Measurements from ENCODE around the gene POLD4.

Gene POLD4

DNA sequence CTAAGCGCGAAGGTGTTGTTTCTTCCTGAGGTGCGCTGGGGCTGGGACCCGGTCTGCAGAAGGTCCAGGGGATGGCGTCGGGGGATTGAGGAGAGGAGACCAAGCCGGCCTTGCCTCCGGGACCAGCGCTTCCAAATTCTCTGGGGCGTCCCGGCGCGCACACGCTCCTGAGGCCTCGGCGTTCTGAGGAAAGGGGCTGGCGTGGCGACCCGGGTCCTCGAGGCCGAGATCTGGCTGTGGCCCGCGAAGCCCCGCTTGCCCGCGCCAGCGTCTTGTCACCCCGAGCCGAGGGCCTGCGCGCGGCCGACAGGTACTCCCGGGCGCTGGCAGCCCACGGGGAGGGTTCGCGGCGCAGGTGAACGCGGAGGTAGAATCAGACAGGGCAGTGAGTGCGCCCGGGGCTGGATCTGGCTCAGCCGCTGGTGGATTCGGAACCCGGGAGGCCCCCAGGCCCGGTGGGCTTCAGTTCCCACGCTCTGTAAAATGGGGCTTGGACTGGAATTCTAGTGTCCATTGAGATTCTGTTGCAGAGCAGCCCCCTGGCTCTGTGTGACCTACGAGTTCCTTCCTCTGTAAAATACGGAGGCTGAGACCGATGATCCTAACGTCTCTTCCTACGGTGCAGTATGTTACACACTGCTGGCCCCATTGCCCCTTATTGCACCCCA is 35.3 kb downstream of the POLD4 start:
- no peak for DNase-seq (ENCODE audit: low read depth in 2 of 3, low spot score in 1 of 3)

GRCh38 chr11:67317205-67317887 is 36.0 kb downstream of the POLD4 start:
- DNase-seq (ENCODE audit: low read depth in 2 of 3, low spot score in 1 of 3) = peak; percentile 97 to 99 (median 97)

DNA sequence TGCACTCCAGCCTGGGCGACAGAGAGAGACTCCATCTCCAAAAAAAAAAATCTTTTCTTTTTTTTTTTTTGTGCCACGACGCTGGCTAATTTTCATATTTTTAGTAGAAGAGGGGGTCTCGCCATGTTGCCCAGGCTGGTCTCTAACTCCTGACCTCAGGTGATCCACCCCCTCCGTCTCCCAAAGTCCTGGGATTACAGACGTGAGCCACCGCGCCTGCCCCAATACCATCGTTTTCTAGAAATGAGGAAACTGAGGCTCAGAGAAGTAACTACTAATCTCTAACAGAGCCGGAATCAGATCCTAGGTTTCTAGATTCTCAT is 36.5 kb downstream of the POLD4 start:
- no peak for DNase-seq (ENCODE audit: low read depth in 2 of 3, low spot score in 1 of 3)

DNA sequence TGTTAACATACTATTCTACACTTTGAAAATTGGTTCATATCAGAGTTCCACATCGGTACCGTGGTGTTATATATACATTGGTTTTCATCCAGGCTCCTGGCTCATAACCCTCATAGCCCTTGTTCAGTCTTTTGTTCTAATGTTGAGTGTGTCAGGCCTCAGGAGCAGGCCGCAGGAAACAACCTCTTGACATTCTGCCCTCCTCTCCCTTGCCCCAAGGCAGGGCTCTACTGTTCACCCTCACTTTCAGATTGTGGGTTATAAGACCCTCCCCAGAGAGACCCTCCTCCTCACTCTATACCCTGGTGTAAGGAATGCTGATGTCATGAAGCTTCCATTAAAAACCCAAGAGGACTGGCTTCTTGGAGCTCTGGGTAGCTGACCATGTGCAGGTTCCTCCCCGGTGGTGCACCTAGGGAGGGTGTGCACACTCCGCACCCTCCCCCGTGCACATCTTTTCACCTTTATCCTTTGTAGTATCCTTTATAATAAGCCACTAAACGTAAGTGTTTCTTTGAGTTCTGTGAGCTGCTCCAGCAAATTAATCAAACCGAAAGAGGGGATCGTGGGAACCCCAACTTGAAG is 37.9 kb downstream of the POLD4 start:
- DNase-seq (ENCODE audit: low read depth in 2 of 3, low spot score in 1 of 3) = no peak

DNA sequence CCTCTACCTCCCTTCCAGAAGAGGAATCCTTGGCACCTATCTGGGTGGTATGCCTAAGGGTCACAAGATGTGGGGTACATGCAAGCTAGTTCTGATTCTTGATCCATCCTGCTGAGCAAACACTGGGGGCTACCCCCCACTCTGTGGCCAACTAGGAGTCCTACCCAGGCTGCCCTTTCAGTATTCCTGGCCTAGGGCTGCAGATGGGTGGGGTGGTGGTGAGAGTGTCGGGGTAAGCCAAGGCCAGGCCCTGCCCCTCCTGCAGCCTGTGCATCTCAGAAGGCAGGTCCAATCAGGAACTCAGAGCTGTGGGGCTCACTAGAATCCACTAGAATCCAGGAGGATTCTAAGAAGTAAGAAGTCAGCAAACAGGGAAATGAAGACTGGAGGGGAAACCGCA is 39.1 kb downstream of the POLD4 start:
- DNase-seq (ENCODE audit: low read depth in 2 of 3, low spot score in 1 of 3) = no peak

DNA sequence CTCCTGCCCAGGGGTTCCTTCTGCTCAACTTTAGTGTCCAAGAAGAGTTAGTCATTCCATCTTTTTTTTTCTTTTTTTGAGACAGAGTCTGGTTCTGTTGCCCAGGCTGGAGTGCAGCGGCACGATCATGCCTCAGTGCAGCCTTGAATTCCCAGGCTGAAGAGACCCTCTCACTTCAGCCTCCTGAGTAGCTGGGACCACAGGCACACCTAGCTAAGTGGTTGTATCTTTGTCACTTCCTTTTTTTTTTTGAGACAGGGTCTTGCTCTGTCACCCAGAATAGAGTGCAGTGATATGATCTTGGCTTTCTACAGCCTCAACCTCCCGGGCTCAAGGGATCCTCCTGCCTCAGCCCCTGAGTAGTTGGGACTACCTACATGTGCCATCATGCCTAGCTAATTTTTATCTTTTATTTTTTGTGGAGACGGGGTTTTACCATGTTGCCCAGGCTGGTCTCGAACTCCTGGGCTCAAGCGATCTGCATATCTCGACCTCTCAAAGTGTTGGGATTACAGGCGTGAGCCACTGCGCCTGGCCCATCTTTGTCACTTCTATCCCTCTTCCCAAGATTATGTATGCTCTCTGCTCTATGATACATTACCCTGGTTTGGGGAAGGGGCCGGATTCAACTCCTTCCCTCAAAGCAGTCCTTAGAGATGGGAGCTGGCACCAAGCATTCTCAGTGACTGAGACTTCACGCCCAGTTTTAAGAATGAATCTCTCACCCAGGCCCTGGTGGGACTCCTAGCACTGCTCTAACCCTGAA is 40.0 kb downstream of the POLD4 start:
- no peak for DNase-seq (ENCODE audit: low read depth in 2 of 3, low spot score in 1 of 3)

DNA sequence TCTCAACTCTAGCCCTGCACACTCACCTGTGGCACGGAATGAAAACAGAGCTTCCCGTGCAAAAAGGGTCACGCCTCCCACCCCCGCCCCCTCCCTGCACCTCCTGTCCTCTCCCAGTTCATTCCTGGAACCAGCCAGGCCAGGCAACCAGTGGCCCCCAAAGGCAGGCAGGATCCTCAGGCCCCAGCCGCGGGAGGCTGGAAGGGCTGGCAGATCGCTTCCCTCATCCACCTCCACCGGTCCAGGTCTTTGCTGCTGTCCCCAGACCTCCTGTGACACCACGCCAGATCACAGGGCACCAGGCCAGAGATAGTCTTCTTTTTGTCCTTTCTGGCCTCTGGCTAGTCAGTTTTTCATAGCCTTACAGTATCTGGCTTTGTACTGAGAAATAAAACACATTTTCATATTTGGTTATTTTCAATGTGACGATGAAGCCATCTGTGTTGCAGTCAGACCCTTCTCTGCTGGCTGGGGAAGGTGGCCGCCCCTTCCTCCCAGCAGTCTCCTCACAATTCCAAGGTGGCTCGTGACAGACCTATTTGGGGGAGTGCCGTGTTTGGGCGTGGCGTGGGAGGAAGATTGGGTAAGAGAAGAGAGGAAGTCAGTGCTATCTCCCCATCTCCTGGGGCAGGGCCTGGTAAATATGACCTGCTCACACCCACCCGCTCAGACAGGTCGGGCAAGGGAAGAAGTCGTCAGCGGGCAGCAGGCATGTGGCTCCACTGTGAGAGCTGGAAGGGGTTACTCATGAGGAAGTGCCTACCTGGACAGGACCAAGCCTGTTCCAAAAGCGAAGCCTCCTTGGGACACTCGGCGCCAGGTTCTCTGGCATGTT is 40.9 kb downstream of the POLD4 start:
- DNase-seq (ENCODE audit: low read depth in 2 of 3, low spot score in 1 of 3) = no peak

- DNase-seq (ENCODE audit: low read depth in 2 of 3, low spot score in 1 of 3) = no peak
Observed at GRCh38 chr11:67311556-67312082, 41.7 kb downstream of the POLD4 start.

GRCh38 chr11:67311051-67311555 is 42.2 kb downstream of the POLD4 start:
- DNase-seq (ENCODE audit: low read depth in 2 of 3, low spot score in 1 of 3) = no peak

DNA sequence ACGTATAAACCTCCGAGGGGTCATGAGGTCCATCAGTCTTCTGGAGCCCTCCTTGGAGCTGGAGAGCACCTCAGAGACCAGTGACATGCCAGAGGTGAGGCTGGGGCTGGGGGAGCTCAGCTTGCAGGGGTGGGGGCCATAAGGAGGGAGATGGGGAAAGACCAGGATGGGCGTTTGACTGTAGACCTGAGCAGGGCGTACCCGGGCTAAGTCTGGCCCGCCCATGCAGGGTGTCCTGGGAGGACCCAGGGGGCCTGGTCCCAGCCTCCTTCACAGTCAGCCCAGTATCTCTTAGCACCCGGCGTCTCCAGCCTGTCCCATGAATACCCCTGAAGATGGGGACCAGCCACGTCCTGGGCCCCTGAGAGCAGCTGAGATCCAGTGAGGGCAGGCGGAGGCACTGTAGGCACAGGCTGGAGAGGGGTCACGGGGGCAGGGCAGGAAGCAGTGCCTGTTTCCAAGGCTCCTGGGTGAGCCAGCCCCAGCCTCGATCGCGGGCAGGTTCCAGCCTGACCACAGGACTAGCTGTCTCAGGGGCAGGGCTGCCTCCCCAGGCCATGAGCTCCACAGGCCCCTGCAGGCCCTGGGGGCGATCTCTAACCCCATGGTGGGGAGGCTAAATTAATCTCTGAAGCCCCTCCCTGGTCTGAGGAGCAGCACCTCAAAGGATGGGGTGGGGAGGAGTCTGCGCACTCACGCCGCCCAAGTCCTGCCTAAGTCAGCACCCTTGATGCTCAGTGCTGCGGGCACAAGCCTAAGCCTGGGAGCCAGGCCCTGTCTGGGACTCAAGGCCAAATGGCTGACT is 42.9 kb downstream of the POLD4 start:
- DNase-seq (ENCODE audit: low read depth in 2 of 3, low spot score in 1 of 3) = no peak

DNA sequence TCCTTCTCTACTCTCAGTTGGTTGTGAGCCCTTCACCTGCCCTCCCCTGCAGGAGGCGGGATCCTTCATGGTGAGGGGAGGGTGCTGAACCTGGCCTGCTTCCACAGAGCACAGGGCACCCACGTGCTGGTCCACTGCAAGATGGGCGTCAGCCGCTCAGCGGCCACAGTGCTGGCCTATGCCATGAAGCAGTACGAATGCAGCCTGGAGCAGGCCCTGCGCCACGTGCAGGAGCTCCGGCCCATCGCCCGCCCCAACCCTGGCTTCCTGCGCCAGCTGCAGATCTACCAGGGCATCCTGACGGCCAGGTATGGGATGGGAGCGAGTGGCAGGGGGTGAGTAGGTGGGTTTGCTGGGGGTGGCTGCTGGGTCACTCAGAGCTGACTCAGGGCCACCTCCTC is 43.7 kb downstream of the POLD4 start:
- no peak for DNase-seq (ENCODE audit: low read depth in 2 of 3, low spot score in 1 of 3)

DNA sequence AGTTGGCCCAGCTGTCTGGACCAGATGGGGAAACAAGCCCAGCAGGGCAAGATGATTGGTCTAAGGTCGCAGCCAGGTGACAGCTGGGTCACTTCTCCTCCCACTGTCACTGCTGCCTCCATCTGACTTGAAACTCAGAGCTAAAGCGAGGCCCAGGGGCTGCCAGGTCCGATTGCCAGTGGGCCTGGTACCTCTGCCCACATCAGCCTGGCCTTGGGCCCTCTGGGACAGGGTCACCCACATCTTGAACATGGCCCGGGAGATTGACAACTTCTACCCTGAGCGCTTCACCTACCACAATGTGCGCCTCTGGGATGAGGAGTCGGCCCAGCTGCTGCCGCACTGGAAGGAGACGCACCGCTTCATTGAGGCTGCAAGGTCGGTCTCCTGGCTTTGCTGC is 44.2 kb downstream of the POLD4 start:
- no peak for DNase-seq (ENCODE audit: low read depth in 2 of 3, low spot score in 1 of 3)

- no peak for DNase-seq (ENCODE audit: low read depth in 2 of 3, low spot score in 1 of 3)
Observed at GRCh38 chr11:67308031-67308866, 45.1 kb downstream of the POLD4 start.

- no peak for DNase-seq (ENCODE audit: low read depth in 2 of 3, low spot score in 1 of 3)
Observed at GRCh38 chr11:67307545-67308001, 45.8 kb downstream of the POLD4 start.

DNA sequence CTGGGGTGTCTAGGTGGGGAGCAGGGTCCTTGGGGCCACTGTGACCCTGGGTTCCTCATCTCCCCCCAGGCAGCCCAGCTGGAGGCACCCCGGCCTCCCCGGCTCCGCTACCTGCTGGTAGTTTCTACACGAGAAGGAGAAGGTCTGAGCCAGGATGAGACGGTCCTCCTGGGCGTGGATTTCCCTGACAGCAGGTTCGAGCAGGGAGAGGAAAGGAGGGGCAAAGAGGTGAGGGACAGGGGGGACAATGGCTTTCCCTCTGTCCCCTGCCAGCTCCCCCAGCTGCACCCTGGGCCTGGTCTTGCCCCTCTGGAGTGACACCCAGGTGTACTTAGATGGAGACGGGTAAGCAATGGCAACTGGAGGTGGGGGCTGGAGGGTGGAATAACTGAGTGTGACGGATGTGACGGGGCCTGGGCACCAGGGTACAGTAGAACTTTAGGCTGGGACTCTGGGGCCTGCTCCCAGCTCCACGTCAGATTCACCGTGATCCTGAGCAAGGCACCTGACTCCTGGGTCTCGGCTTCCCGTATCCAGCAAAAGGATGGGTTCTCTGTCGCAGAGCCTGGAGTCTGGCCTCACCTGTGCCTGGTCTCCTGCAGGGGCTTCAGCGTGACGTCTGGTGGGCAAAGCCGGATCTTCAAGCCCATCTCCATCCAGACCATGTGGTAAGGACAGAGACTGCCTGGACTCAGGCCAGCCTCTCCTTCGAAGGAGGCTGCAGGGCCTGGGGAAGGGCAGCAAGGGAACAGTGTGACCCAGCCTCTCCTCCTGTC is 46.4 kb downstream of the POLD4 start:
- no peak for DNase-seq (ENCODE audit: low read depth in 2 of 3, low spot score in 1 of 3)

GRCh38 chr11:67304511-67305113 is 48.7 kb downstream of the POLD4 start:
- no peak for DNase-seq (ENCODE audit: low read depth in 2 of 3, low spot score in 1 of 3)

- no peak for DNase-seq (ENCODE audit: low read depth in 2 of 3, low spot score in 1 of 3)
Observed at GRCh38 chr11:67303835-67304411, 49.4 kb downstream of the POLD4 start.
